HCEC 1CT (cell line): ENCODE data around the gene PRX.
"Not testable (repeated sequence)": the region's sequence is repeated elsewhere in the genome, so short reads cannot be mapped to it uniquely, and the experiment has no call there.

Source experiments
- DNase-seq: peaks from one replicate; pipeline ENCODE4 v3.0.0-alpha.2; 2017

Gene PRX

DNA sequence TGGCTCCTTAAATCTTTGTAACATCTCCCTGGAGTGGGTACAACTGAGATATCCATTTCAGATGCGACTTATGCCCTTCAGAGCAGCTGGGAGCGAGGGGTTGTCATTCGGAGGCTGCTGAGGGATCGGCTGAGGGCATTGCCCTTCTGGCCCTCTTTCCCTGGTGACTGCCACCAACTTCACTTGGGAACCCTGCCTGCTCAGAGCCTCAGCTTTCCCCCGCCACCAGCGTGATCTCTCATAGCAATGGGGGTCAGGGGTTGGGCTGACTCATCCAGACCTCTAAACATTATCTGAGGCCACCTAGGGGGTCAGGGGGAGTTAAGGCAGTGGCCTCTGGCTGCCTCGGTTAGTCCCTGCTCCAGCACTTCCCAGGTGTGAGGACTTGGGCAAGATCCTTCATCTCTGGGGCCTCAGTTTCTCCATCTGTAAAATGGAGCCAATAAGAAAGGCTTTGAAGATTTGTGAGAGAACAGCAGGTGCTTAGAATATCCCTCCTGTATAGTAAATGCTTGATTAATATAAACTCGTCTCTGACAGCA is 1.1 kb downstream of the PRX start:
- DNase-seq, result no peak

DNA sequence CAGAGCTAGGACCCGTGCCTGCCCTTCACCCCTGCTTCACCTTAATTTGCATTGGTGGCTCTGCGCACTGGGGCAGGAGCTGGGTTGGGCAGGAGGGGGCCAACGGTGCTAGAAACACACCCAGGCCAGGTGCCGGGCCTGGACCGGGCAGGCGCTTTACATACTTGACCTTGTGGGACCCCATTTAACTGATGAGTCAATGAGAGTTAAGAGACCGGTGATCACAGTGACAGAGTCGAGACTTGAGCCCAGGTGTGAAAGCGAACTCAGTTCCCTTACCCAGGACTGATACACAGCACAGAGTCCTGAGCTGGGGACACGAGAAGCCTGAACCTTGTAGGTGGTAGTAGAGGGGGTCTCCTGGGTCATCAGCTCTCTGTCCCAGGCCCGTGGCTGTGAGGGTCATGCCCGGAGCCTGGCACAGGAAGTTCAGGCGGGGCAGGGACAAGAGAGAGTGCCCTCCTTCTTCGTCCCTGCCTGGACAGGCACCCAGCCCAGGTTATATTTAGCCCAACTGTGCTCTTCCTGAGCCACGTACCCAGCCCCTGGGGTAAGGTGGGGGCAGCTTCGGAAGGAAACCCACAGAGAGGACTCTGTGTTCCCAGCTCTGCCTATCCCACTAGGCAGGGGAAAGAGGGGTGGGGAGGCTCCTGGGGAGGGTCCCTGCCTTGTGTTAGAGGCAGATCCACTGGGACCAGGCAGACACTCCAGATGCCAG is 1.9 kb downstream of the PRX start:
- DNase-seq, result no peak

DNA sequence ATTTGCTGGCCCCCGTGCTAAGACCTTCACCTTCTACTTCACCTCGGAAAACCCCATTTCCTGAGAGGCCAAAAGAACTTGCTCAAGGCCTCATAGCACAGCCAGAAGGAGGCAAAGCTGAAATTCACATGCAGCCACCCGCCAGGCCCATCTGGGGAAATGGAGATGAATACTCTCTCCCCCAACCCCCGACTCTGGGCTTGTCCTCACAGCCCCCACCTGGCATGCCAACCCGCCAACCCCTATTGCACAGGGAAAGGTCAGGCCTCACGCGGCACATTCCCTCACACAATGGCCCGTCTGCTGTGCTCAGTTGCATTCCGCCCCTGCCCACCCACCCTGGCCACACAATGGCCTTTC is 3.2 kb downstream of the PRX start:
- no peak for DNase-seq

- not testable (repeated sequence) for DNase-seq
Measured at GRCh38 chr19:40408598-40408925, 4.6 kb downstream of the PRX start.

DNA sequence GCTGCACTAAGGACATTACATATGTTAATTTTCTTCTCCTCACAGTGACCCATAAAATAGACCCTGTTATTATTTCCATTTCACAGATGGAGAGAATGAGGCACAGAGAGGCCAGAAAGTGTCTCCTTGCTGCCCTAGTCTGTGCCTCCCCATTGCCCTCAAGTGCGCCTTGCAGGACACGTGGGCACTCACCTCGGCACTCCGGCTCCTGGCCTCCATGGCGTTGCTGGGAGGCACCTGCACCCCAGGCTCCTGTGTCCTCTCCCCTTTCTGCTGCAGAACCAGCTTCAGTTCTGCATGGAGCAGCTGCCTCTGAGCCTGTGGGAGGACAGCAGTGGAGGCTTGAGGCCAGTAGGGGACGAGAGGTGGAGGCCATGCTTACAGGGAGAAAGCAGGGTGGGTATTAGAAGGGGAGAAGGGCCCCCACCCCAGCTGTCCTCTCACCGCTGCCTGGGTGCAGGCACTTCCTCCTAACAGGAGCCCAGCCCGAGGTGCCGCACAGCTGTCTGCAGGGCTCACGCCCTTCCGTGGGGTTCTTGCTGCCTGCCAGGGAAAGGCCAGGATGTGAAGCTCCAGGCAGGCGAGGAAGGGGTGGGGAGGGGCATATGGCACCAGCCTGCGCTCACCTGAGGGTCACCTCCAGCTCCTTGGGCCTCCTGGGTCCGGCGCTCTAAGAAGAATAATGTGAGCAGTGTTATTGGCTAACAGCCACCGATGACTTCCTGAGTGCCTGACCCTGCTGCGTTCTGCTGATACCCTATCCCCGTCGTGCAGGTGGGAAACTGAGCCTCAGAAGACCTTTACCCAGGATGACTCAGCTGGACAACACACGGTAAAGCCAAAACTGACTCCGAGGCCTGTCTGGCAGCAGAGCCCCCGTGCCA is 5.2 kb downstream of the PRX start:
- no peak for DNase-seq

DNA sequence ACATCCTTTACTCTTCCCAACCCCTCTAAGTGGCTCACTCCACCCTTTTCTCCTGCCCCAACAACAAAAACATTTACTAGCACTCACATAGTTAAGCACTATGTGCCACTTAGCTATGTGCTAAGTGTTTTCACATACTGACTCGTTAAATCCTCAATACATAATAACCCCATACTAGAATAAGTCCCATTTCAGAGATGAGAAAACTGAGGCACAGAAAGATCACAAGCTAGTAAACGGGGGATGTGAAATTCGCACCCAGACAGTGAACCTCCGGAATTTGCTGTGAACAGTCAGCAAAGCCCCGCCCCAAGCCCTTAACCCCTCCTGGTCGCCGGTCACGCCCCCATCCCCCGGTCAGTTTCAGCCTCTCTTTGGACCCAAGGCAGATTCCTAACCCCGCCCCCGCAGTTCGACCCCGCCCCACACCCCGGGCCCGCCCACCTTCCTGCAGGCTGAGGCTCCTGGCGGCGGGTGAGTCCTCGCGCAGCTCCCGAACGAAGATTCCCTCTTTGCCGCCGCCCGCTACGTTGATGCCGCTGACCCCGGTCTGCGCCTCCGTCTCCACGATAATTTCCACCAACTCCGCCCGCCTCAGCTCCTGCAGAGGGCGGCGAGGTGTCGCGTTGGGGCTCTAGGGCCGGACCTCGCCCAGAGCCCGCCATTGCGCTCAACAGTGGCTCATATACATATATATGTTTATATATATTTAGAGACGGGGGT is 9.8 kb downstream of the PRX start:
- DNase-seq, result peak; percentile 87

GRCh38 chr19:40400559-40400958 is 12.6 kb downstream of the PRX start:
- DNase-seq, result no peak

- no peak for DNase-seq
Measured at GRCh38 chr19:40398417-40399131, 14.6 kb downstream of the PRX start.

- DNase-seq, result no peak
Measured at GRCh38 chr19:40397568-40397906, 15.6 kb downstream of the PRX start.

- DNase-seq, result no peak
Measured at GRCh38 chr19:40396886-40397567, 16.2 kb downstream of the PRX start.

GRCh38 chr19:40395956-40396355 is 17.2 kb downstream of the PRX start:
- no peak for DNase-seq

- DNase-seq, result no peak
Measured at GRCh38 chr19:40394816-40395210, 18.4 kb downstream of the PRX start.

DNA sequence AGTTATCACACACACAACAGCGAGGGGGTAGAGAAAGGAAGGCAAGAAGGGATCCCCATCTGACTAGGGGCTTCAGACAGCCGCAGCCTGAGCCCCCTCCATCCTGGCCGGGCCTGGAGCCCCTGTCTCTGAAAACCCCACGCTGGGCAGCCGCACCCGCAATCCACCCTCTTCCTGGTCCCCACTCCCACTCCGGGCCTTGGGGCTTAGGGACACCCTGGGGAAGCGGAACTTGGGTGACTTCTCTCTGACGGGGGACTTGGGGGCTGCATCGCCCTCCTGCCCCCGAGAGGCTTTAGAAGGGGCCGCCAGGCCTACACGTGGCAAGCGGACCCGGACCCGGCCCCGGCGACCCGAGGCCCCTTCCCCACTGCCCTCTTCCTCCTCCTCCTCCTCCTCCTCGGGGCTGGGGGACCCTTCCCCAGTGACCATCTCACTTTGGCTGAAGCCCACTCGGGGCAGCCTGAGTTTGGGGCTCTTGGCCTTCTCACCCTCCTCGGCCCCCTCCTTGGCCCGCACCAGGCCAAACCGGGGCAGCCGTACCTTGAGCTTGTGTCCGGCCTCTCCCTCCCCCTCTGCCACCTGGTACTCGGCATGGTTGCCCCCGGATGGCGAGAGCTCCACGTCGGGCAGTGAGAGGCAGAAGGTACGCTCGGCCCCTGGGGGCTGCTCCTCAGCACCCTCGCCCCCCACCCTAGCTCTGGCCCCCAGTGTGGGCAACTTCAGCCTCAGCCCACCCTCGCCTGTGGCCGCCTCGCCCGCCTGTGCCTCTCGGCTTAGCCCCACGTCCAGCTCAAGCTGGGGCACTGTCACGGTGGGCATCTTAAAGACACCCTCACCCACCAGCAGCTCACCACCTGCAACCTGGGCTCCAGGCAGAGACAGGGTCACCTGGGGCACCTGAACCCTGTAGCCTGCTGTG is 19.0 kb downstream of the PRX start:
- no peak for DNase-seq

DNA sequence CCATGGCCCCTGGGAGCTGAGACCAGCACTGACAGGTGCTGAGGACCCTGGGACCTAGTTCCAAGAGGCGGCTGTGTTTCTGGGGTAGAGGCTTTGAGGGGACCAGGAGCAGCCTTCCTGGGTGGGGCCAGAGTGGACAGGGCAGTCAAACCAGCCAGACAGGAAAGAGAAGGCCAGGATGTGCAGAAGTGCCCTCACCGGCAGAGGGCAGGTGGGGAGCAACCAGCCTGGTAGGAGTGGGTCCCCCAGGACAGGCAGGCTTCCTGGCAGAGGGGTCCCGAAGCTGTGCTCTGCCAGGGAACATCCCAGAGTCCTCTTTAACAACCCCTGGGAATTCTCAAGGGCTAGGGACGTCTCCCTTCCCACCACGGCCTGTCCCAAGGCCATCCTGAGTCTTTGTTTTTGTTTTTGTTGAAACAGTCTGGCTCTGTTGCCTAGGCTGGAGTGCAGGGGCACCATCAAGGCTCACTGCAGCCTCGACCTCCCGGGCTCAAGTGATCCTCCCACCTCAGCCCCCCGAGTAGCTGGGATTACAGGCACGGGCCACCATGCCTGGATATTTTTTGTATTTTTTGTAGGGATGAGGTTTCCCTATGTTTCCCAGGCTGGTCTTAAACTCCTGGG is 20.2 kb downstream of the PRX start:
- DNase-seq, result no peak

DNA sequence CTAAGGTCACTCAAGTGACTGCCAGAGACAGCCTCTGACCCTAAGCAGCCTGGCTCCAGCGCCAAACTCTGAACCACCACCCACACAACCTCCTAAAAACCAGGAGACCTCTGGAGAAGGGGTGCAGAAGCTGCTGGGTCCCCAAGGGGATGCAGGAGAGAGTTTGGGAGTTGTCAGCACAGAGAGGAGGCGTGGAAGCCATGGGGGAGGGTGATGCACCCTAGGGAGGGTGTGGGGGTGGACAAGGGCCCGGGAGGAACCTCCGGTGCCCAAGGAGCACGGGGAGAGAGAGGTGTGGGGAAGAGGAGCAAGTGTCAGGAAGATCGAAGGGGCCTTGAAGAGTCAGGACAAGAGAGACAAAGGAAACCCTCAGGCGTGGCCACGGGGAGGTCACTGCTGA is 21.1 kb downstream of the PRX start:
- no peak for DNase-seq

GRCh38 chr19:40390084-40390742 is 23.0 kb downstream of the PRX start, which contains the start of gene HIPK4:
Gene HIPK4 (minus strand): TSS chr19:40390181. CDS start chr19:40389902, 279 bp downstream.
- DNase-seq, result no peak

DNA sequence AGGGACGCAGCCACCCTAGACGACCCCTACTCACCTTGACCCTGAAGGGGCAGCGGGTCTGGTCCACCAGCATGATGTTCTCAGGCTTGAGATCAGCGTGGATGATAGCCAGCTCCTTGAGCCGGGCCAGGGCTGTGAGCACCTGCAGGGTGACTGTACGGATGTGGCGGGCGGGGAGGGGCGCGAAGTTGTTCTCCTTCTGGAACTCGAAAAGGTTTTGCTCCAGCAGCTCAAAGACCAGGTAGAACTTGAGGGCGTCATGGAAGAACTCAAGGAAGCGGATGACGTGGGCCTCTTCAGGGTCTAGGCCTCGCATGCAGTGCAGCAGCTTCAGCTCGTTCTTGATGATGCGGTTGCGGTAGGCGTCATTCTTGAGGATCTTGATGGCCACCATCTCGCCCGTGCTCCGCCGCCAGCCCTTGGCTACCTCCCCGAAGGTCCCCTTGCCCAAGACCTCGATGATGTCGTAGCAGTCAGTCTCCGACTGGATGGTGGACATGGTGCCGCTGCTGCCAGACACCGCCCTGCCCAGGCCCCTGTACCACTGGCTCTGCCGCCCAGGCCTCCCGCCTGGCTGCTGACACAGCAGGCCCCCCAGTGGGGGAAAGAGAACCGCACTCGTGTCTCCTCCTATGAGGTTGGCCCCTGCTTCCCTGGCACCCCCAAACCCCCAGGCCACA is 23.6 kb downstream of the PRX start:
- no peak for DNase-seq

DNA sequence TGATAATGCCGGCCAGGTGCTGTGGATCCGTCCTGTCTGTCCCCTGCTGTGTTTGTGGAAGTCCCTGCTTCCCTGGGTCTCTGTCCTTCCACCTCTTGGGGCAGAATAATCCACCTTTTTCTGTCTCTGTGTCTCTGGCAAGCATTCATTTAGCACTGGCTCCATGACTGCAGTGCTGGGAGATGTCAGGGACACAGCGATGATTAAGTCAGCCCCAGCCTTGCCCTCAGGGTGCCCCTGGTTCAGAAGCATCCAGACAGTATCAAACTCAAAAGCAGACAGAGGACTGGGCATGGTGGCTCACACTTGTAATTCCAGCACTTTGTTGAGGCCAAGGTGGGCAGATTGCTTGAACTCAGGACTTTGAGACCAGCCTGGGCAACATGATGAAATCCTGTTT is 24.7 kb downstream of the PRX start:
- DNase-seq, result no peak

DNA sequence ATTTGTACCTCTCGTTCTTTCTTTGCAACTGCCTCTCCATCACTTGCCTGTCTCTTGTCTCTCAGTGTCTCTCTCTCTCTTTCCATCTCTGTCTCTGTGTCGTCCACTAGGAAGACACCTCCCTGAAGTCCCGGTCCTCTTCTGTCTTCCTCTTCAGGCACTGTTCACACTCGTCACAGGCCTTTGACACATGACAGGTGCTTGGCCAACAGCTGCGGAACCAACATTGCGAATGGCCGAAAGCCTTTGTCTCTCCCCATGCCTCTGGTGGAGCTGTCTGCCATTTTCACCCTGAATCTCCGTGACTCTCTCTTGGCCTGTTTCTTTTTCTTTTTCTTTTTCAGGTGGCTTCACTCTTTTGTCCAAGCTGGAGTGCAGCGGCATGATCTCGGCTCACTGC is 26.0 kb downstream of the PRX start:
- DNase-seq, result no peak
